Liver (tissue), 9 donors: ENCODE results near the gene GAB2. TPM values are rescaled to one million over a fixed set of nuclear protein-coding genes. Genes with fewer than 3 reads are reported as not detected.

Source experiments
- DNase-seq: peaks from one replicate; pipeline ENCODE4 v3.0.0-alpha.2; 2017; ENCODE audit warnings: low spot score
- H3K27ac ChIP-seq, 2 donors: one replicate each; pipeline ENCODE4 v1.7.0; 2013; ENCODE audit warnings: inconsistent platforms in 2 of 2, low read length in 2 of 2, control low read depth in 1 of 2, low read depth in 1 of 2, mild to moderate bottlenecking in 1 of 2
- H3K27me3 ChIP-seq, 4 donors: one replicate each; pipeline versions ENCODE4 v1.6.1 to v1.7.0; 2013; ENCODE audit warnings: low read length in 3 of 4, inconsistent platforms in 1 of 4, mild to moderate bottlenecking in 1 of 4, moderate library complexity in 1 of 4; ENCODE audit not compliant: control insufficient read depth in 4 of 4, insufficient read depth in 4 of 4
- H3K36me3 ChIP-seq, 4 donors: one replicate each; pipeline versions ENCODE4 v1.6.1 to v1.7.0; 2013; ENCODE audit warnings: low read length in 3 of 4, mild to moderate bottlenecking in 3 of 4, low read depth in 1 of 4, moderate library complexity in 1 of 4; ENCODE audit not compliant: control insufficient read depth in 4 of 4, insufficient read depth in 3 of 4
- H3K4me1 ChIP-seq, 4 donors: one replicate each; pipeline versions ENCODE4 v1.6.1 to v1.7.0; 2013; ENCODE audit warnings: low read length in 3 of 4, mild to moderate bottlenecking in 3 of 4, moderate library complexity in 1 of 4; ENCODE audit not compliant: control insufficient read depth in 4 of 4, insufficient read depth in 4 of 4
- H3K4me3 ChIP-seq, 3 donors: one replicate each; pipeline versions ENCODE4 v1.6.1 to v1.7.0; 2013; ENCODE audit warnings: low read length in 3 of 3, control low read depth in 1 of 3, low read depth in 1 of 3, mild to moderate bottlenecking in 1 of 3
- H3K9ac ChIP-seq, 2 donors: one replicate each; pipeline ENCODE4 v1.7.0; 2013; ENCODE audit warnings: low read length in 2 of 2, mild to moderate bottlenecking in 2 of 2, moderate library complexity in 2 of 2, control low read depth in 1 of 2, low read depth in 1 of 2
- H3K9me3 ChIP-seq, 4 donors: one replicate each; pipeline versions ENCODE4 v1.6.1 to v1.7.0; 2013; ENCODE audit warnings: low read length in 3 of 4; ENCODE audit not compliant: control insufficient read depth in 4 of 4
- EGR1 ChIP-seq, 2 donors: IDR thresholded peaks; 2 replicates each; pipeline ENCODE4 v1.6.1; 2016 to 2018; ENCODE audit warnings: antibody characterized with exemption in 2 of 2, low read depth in 2 of 2
- FOXA1 ChIP-seq: IDR thresholded peaks from 2 replicates; pipeline ENCODE4 v1.6.1; 2016; ENCODE audit warnings: antibody characterized with exemption
- FOXA2 ChIP-seq: IDR thresholded peaks from 2 replicates; pipeline ENCODE4 v1.6.1; 2016; ENCODE audit warnings: antibody characterized with exemption
- HNF4A ChIP-seq, 2 donors: conservative IDR thresholded peaks; 2 replicates each; pipeline ENCODE4 v1.6.1; 2016; ENCODE audit warnings: antibody characterized with exemption in 2 of 2, mild to moderate bottlenecking in 2 of 2
- HNF4G ChIP-seq: IDR thresholded peaks from 2 replicates; pipeline ENCODE4 v1.6.1; 2016; ENCODE audit warnings: antibody characterized with exemption
- JUND ChIP-seq, 2 donors: IDR thresholded peaks; 2 replicates each; pipeline ENCODE4 v1.6.1; 2016; ENCODE audit warnings: antibody characterized with exemption in 2 of 2
- NR2F2 ChIP-seq: IDR thresholded peaks from 2 replicates; pipeline ENCODE4 v1.6.1; 2016; ENCODE audit warnings: antibody characterized with exemption
- RAD21 ChIP-seq, 2 donors: IDR thresholded peaks; 2 replicates each; pipeline ENCODE4 v1.6.1; 2016; ENCODE audit warnings: antibody characterized with exemption in 2 of 2, mild to moderate bottlenecking in 2 of 2
- RXRA ChIP-seq, 2 donors: IDR thresholded peaks; 2 replicates each; pipeline ENCODE4 v1.6.1; 2017 to 2018; ENCODE audit warnings: antibody characterized with exemption in 2 of 2, mild to moderate bottlenecking in 1 of 2
- SP1 ChIP-seq: IDR thresholded peaks from 2 replicates; pipeline ENCODE4 v1.6.1; 2018; ENCODE audit warnings: antibody characterized with exemption, mild to moderate bottlenecking
- TAF1 ChIP-seq: conservative IDR thresholded peaks from 2 replicates; pipeline ENCODE4 v1.6.1; 2016; ENCODE audit warnings: antibody characterized with exemption, mild to moderate bottlenecking
- WGBS: extraction: QIAGEN DNeasy Blood & Tissue Kit; methylation state at CpG from one replicate; pipeline ENCODE4 v1.1.7; 2013; 5-methylcytosine and 5-hydroxymethylcytosine counted together
- polyA plus RNA-seq, 2 donors: library from polyadenylated mRNA; stranded (reverse) in 1 of 2; unstranded in 1 of 2; fragments of 200-250 nt in 1 of 2; fragments of >200 nt in 1 of 2; fragmentation: Nextera tagmentation in 1 of 2; extraction: Ambion mirVana in 1 of 2; gene quantifications; one replicate each; pipeline versions ENCODE4 v1.2.1 to v1.2.3, GENCODE V29; 2013 to 2015
- total RNA-seq, 2 donors: library from RNA; depleted of rRNA; stranded (reverse); fragments of >200 nt; gene quantifications; one replicate each; pipeline ENCODE4 v1.2.3, GENCODE V29; 2014
- TF ChIP-seq, protein P1 (sequence below): IDR thresholded peaks from 2 replicates; pipeline ENCODE4 v1.6.1; 2016; ENCODE audit warnings: antibody characterized with exemption
- TF ChIP-seq, protein P2 (sequence below): IDR thresholded peaks from 2 replicates; pipeline ENCODE4 v1.6.1; 2016; ENCODE audit warnings: antibody characterized with exemption
- TF ChIP-seq, protein P3 (sequence below): fragments of 150-350 bp; IDR thresholded peaks from 2 replicates; pipeline ENCODE4 v1.5.1; 2017; ENCODE audit warnings: improper control_type of control experiment, low read depth, low read length; ENCODE audit not compliant: missing input control
- TF ChIP-seq, protein P4 (sequence below): IDR thresholded peaks from 2 replicates; pipeline ENCODE4 v1.6.1; 2016; ENCODE audit warnings: antibody characterized with exemption
- TF ChIP-seq, protein P5 (sequence below): IDR thresholded peaks from 2 replicates; pipeline ENCODE4 v1.6.1; 2016; ENCODE audit warnings: antibody characterized with exemption, mild to moderate bottlenecking
- donor health status: healthy.
- donor health status: healthy.
- donor health status: healthy.
- donor health status: healthy.
- donor health status: healthy.

The GAB2 gene
- total and polyA plus RNA-seq, 4 donors = 1.3 to 3.6 (median 2.5) TPM

DNA sequence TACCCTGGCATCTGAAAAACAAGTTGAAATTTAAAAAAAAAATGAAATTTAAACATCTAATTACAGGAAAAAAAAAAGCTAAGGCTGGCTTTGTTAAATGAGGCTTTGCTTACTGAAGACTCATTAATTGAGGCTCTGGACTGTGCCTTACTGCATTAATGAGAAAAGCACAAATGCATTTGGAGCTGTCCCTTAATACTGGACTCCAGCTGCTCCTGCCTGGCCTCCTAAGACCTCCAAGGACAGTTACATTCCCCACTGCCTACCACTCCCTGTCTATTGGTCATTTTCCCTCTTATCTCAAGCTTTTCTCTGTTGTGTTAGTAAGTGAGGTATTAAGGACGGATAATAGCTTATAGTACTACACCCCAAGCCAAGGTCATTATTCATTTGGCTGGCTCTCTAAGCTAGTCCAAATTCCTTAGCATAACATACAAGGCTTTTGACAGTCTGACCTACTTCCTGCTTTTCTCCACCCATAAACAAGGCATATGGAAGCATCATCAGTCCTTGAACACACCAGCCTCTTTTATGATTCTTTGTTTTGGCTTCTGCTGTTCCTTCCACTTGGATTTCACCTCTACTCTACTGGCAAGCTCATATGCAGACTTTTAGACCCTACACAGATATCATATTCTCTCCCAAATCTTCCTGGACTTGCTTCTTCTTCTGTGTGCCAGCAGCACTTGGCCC is 166.4 kb downstream of the GAB2 start:
- Histone ChIP-seq H3K27ac (no peak overlapping the region), H3K9me3 (no peaks in the 10 kb centered on the region), H3K27me3 (no peaks in the 10 kb centered on the region), H3K4me3 (no peak overlapping the region), H3K36me3 (peaks cover 0 to 3% (median under 1%) of the 10 kb centered on the region in 4 donors), H3K4me1 (no peaks in the 10 kb centered on the region), H3K9ac (no peak overlapping the region)
- no peak for TF ChIP-seq JUND (IDR thresholded peaks at IDR 0.05)
- no peak for TF ChIP-seq NR2F2
- peak in 1 of 2 donors; percentile 7 for TF ChIP-seq RXRA (IDR thresholded peaks at IDR 0.05)
- no peak for DNase-seq
- WGBS = 76% methylated on average over 1 of the region's 1 CpG

DNA sequence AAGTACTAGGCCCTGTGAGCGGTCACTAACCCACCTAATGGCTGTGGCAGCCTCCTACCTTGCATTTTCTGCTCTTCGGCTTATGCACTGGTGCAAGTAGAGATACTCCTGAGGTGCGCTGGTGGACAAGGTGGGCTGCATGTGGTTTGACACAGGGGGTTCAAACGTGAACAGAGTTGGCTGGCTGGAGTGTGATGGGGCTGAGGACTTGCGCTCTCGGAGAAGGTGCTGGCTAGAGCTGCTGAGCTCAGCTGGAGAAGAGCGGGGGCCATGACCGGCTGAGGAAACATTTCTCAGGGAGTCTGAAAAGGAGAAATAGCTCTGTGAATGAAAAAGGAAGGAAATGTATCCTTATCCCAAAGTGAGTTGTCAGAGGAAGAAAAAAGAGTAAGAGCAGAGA is 167.5 kb downstream of the GAB2 start:
- Histone ChIP-seq H3K4me1 (no peaks in the 10 kb centered on the region), H3K27ac (no peak overlapping the region), H3K27me3 (no peaks in the 10 kb centered on the region), H3K4me3 (no peak overlapping the region), H3K9me3 (no peaks in the 10 kb centered on the region), H3K36me3 (peaks cover 0 to 3% (median under 1%) of the 10 kb centered on the region in 4 donors), H3K9ac (no peak overlapping the region)
- no peak for DNase-seq
- TF ChIP-seq TAF1 = no peak
- TF ChIP-seq, protein P1, sequence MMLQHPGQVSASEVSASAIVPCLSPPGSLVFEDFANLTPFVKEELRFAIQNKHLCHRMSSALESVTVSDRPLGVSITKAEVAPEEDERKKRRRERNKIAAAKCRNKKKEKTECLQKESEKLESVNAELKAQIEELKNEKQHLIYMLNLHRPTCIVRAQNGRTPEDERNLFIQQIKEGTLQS = no peak
- 94% methylated on average over 8 of the region's 8 CpGs for WGBS

DNA sequence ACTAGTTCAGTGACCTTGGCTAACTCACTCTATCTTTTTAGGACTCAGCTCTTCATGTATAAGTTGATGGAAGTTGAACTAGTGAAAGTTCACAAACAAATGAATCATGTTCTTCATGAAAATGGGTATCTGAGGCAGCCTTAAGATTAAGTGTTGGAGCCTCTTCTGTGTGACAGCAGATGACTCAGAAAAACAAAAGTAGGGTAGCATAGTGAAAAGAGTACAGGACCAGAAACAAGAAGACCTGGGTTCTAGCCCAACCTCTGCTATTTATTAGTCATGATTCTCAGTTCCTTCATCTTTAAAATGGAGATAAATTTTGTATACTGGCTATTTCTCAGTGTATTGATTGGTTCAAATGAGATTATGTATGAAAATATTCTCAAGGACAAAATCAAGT is 168.7 kb downstream of the GAB2 start:
- no peak overlapping the region for H3K27ac ChIP-seq
- H3K4me1 ChIP-seq = no peaks in the 10 kb centered on the region
- DNase-seq = no peak
- no peak overlapping the region for H3K4me3 ChIP-seq
- no peaks in the 10 kb centered on the region for H3K27me3 ChIP-seq
- peaks cover 0 to 3% (median under 1%) of the 10 kb centered on the region in 4 donors for H3K36me3 ChIP-seq
- no peak for TF ChIP-seq FOXA2
- TF ChIP-seq, protein P2, sequence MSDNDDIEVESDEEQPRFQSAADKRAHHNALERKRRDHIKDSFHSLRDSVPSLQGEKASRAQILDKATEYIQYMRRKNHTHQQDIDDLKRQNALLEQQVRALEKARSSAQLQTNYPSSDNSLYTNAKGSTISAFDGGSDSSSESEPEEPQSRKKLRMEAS = no peak
- no peak for TF ChIP-seq HNF4G
- TF ChIP-seq SP1 = no peak
- no peak for TF ChIP-seq EGR1 (IDR thresholded peaks at IDR 0.05; ENCODE audit: low read depth in 2 of 2)
- no peak for TF ChIP-seq JUND (IDR thresholded peaks at IDR 0.05)
- TF ChIP-seq, protein P3, sequence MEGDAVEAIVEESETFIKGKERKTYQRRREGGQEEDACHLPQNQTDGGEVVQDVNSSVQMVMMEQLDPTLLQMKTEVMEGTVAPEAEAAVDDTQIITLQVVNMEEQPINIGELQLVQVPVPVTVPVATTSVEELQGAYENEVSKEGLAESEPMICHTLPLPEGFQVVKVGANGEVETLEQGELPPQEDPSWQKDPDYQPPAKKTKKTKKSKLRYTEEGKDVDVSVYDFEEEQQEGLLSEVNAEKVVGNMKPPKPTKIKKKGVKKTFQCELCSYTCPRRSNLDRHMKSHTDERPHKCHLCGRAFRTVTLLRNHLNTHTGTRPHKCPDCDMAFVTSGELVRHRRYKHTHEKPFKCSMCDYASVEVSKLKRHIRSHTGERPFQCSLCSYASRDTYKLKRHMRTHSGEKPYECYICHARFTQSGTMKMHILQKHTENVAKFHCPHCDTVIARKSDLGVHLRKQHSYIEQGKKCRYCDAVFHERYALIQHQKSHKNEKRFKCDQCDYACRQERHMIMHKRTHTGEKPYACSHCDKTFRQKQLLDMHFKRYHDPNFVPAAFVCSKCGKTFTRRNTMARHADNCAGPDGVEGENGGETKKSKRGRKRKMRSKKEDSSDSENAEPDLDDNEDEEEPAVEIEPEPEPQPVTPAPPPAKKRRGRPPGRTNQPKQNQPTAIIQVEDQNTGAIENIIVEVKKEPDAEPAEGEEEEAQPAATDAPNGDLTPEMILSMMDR = no peak
- H3K9ac ChIP-seq = no peak overlapping the region
- no peaks in the 10 kb centered on the region for H3K9me3 ChIP-seq

DNA sequence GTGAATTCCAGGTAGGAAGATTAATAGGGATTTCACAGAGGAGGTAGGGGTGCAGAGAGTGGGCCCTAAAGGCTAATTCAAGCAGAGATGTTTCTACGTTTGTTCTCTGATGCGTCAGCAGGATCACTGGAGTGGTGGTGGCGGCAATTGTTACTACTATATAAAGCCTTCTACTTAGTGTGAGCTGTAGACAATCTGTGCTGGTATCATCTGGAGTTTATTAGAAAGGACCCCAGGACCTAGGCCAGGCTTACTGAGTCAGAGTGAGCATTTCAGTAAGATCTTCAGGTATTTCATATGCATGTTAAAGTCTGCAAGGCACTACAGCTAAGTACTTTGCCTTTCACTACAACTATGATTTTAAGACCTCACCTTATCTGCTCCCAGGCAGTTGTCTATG is 169.4 kb downstream of the GAB2 start:
- no peak for DNase-seq
- WGBS = 98% methylated on average over 3 of the region's 3 CpGs
- TF ChIP-seq FOXA2 (no peak), EGR1 (IDR thresholded peaks at IDR 0.05; ENCODE audit: low read depth in 2 of 2) (no peak), RAD21 (IDR thresholded peaks at IDR 0.05) (no peak), SP1 (no peak), FOXA1 (no peak), HNF4A (conservative IDR thresholded peaks at IDR 0.05) (no peak)
- TF ChIP-seq, protein P2 = no peak
- TF ChIP-seq, protein P4, sequence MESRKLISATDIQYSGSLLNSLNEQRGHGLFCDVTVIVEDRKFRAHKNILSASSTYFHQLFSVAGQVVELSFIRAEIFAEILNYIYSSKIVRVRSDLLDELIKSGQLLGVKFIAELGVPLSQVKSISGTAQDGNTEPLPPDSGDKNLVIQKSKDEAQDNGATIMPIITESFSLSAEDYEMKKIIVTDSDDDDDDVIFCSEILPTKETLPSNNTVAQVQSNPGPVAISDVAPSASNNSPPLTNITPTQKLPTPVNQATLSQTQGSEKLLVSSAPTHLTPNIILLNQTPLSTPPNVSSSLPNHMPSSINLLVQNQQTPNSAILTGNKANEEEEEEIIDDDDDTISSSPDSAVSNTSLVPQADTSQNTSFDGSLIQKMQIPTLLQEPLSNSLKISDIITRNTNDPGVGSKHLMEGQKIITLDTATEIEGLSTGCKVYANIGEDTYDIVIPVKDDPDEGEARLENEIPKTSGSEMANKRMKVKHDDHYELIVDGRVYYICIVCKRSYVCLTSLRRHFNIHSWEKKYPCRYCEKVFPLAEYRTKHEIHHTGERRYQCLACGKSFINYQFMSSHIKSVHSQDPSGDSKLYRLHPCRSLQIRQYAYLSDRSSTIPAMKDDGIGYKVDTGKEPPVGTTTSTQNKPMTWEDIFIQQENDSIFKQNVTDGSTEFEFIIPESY = no peak
- TF ChIP-seq, protein P5, sequence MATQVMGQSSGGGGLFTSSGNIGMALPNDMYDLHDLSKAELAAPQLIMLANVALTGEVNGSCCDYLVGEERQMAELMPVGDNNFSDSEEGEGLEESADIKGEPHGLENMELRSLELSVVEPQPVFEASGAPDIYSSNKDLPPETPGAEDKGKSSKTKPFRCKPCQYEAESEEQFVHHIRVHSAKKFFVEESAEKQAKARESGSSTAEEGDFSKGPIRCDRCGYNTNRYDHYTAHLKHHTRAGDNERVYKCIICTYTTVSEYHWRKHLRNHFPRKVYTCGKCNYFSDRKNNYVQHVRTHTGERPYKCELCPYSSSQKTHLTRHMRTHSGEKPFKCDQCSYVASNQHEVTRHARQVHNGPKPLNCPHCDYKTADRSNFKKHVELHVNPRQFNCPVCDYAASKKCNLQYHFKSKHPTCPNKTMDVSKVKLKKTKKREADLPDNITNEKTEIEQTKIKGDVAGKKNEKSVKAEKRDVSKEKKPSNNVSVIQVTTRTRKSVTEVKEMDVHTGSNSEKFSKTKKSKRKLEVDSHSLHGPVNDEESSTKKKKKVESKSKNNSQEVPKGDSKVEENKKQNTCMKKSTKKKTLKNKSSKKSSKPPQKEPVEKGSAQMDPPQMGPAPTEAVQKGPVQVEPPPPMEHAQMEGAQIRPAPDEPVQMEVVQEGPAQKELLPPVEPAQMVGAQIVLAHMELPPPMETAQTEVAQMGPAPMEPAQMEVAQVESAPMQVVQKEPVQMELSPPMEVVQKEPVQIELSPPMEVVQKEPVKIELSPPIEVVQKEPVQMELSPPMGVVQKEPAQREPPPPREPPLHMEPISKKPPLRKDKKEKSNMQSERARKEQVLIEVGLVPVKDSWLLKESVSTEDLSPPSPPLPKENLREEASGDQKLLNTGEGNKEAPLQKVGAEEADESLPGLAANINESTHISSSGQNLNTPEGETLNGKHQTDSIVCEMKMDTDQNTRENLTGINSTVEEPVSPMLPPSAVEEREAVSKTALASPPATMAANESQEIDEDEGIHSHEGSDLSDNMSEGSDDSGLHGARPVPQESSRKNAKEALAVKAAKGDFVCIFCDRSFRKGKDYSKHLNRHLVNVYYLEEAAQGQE = no peak

More for the DNA sequence above, 169.4 kb downstream of the GAB2 start:
- Histone ChIP-seq H3K27me3 (no peaks in the 10 kb centered on the region), H3K9me3 (no peaks in the 10 kb centered on the region), H3K4me3 (no peak overlapping the region), H3K27ac (no peak overlapping the region), H3K36me3 (peaks cover 0 to 3% (median under 1%) of the 10 kb centered on the region in 4 donors), H3K9ac (no peak overlapping the region), H3K4me1 (no peaks in the 10 kb centered on the region)
